ENCODE measurements around the gene PRKCZ. TPM values are rescaled to one million over a fixed set of nuclear protein-coding genes. Genes with fewer than 3 reads are reported as not detected.
A peak's percentile ranks its signal among the peaks of the same experiment; 100 is the strongest.

The PRKCZ gene
- total and polyA plus RNA-seq, 9 of the 15 experiments (the other 6 are each of a cell fraction or from before 2014, with no cell fraction given): 0.07 to 3.1 (median 1.3) TPM

GRCh38 chr1:2180297-2181245 is 130.4 kb downstream of the PRKCZ start (continued):
- TF ChIP-seq, protein P1, sequence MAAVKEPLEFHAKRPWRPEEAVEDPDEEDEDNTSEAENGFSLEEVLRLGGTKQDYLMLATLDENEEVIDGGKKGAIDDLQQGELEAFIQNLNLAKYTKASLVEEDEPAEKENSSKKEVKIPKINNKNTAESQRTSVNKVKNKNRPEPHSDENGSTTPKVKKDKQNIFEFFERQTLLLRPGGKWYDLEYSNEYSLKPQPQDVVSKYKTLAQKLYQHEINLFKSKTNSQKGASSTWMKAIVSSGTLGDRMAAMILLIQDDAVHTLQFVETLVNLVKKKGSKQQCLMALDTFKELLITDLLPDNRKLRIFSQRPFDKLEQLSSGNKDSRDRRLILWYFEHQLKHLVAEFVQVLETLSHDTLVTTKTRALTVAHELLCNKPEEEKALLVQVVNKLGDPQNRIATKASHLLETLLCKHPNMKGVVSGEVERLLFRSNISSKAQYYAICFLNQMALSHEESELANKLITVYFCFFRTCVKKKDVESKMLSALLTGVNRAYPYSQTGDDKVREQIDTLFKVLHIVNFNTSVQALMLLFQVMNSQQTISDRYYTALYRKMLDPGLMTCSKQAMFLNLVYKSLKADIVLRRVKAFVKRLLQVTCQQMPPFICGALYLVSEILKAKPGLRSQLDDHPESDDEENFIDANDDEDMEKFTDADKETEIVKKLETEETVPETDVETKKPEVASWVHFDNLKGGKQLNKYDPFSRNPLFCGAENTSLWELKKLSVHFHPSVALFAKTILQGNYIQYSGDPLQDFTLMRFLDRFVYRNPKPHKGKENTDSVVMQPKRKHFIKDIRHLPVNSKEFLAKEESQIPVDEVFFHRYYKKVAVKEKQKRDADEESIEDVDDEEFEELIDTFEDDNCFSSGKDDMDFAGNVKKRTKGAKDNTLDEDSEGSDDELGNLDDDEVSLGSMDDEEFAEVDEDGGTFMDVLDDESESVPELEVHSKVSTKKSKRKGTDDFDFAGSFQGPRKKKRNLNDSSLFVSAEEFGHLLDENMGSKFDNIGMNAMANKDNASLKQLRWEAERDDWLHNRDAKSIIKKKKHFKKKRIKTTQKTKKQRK (IDR thresholded peaks at IDR 0.05; ENCODE audit: borderline replicate concordance, low read depth, low read length): no peak
- TF ChIP-seq MAZ (CRISPR knock-in tag; conservative IDR thresholded peaks at IDR 0.05 in 1 of 2, IDR thresholded peaks at IDR 0.05 in 1 of 2) (no peak), RB1 (IDR thresholded peaks at IDR 0.05; ENCODE audit: low read depth) (peak; percentile 56), CCNT2 (IDR thresholded peaks at IDR 0.05; ENCODE audit: borderline replicate concordance, extremely low read depth, insufficient read length, low read depth, low read length) (peak; percentile 84), ZNF830 (CRISPR knock-in tag; IDR thresholded peaks at IDR 0.05) (no peak), BRCA1 (IDR thresholded peaks at IDR 0.05) (no peak), BRCA1 (CRISPR knock-in tag; IDR thresholded peaks at IDR 0.05) (peak; percentile 55; the same call in 1 of the 2 replicates), SP1 (CRISPR knock-in tag; IDR thresholded peaks at IDR 0.05) (peak; percentile 90), RBFOX2 (IDR thresholded peaks at IDR 0.05; ENCODE audit: low read depth, low read length) (peak; percentile 84), ZNF639 (CRISPR knock-in tag; conservative IDR thresholded peaks at IDR 0.05 in 1 of 2, IDR thresholded peaks at IDR 0.05 in 1 of 2) (peak in 1 of 2 experiments; percentile 94; a peak in 2 of 4 replicates), SIX5 (IDR thresholded peaks at IDR 0.05; ENCODE audit: borderline replicate concordance in 1 of 2, insufficient read depth in 1 of 2, low read depth in 1 of 2, low read length in 2 of 2) (peak; percentile 18 to 38; a peak in 2 of 4 replicates)
- TF ChIP-seq, protein P2, sequence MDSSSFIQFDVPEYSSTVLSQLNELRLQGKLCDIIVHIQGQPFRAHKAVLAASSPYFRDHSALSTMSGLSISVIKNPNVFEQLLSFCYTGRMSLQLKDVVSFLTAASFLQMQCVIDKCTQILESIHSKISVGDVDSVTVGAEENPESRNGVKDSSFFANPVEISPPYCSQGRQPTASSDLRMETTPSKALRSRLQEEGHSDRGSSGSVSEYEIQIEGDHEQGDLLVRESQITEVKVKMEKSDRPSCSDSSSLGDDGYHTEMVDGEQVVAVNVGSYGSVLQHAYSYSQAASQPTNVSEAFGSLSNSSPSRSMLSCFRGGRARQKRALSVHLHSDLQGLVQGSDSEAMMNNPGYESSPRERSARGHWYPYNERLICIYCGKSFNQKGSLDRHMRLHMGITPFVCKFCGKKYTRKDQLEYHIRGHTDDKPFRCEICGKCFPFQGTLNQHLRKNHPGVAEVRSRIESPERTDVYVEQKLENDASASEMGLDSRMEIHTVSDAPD (CRISPR knock-in tag; IDR thresholded peaks at IDR 0.05): no peak
- TF ChIP-seq, protein P3, sequence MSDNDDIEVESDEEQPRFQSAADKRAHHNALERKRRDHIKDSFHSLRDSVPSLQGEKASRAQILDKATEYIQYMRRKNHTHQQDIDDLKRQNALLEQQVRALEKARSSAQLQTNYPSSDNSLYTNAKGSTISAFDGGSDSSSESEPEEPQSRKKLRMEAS (CRISPR knock-in tag; IDR thresholded peaks at IDR 0.05): peak; percentile 85
- TF ChIP-seq, protein P4, sequence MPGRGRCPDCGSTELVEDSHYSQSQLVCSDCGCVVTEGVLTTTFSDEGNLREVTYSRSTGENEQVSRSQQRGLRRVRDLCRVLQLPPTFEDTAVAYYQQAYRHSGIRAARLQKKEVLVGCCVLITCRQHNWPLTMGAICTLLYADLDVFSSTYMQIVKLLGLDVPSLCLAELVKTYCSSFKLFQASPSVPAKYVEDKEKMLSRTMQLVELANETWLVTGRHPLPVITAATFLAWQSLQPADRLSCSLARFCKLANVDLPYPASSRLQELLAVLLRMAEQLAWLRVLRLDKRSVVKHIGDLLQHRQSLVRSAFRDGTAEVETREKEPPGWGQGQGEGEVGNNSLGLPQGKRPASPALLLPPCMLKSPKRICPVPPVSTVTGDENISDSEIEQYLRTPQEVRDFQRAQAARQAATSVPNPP (IDR thresholded peaks at IDR 0.05; ENCODE audit: borderline replicate concordance, insufficient read depth, insufficient read length): no peak
